ENCODE measurements around the gene CIAO1.
"Not testable (repeated sequence)": the region's sequence is repeated elsewhere in the genome, so short reads cannot be mapped to it uniquely, and the experiment has no call there.

The CIAO1 gene

DNA sequence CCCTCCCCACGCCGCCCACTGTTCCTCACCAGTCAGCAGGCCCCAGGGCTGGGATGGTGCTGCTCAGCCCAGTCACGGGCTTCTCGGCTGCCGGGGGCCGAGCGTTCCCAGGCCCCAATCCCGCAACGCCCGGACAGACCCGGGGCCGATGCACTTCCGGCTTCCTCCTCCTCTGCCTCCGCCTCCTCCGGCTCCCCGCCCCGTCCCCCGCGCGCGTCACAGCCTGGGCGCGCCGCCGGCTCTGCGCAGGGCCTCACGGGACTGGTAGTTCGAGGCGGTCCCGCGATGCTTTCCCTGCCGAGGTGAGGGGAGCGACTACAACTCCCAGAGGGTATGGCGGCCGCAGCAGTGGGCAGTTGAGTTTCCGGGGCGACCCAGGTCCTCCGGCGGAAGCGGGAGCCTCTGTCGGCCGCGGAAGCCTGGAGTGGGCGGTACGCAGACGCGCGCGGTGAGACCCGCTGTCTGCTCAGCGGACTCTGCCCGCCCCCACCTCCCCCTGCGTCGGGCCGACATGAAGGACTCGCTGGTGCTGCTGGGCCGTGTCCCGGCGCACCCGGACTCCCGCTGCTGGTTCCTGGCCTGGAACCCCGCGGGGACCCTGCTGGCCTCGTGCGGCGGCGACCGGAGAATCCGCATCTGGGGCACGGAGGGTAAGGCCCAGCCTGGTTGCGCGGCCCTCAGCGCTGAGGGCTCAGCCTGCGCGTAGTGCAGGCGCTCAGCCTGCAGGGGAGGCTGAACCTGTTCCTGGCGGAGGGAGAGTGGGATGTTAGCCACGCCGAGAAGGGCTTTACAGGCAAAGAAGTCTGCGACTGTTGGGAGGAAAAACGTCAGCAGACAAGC lies at the start of gene CIAO1, which contains the start of gene TMEM127:
Gene CIAO1 (plus strand): TSS at position 386 of the 840 bp plus-strand sequence. CDS start 126 bp downstream, at position 512.
Gene TMEM127 (minus strand): TSS at position 158 of the 840 bp plus-strand sequence. CDS start 616 bp downstream, outside the sequence.
- DNase-seq (ENCODE audit: low read depth) = peak; percentile 90

DNA sequence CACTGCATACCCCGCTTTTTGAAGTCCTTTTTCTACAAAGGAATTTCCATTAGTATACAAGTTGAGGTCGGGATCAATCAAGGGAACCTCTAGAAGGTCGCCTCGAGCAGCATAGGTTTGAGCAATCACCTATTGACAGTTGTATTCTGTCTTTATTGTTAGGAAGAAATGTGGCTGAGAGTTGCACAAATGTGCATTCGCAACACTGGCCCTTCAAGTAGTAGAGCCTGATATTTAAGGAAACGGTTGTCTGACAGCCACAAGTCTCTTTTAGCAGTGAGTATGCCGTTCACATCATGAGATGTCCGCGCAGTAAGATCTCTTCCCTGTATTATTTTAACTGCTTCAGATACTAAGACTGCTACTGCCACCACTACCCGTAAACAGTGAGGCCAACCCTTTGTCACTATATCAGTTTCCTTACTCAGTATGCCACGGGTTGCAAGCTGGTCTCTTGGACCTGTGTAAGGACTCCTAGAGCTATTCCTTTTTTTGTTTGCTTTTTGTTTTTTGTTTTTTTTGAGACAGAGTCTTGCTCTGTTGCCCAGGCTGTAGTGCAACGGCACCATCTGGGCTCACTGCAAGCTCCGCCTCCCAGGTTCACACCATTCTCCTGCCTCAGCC lies 47.4 kb upstream of the CIAO1 start:
- no peak for DNase-seq (ENCODE audit: low read depth)

DNA sequence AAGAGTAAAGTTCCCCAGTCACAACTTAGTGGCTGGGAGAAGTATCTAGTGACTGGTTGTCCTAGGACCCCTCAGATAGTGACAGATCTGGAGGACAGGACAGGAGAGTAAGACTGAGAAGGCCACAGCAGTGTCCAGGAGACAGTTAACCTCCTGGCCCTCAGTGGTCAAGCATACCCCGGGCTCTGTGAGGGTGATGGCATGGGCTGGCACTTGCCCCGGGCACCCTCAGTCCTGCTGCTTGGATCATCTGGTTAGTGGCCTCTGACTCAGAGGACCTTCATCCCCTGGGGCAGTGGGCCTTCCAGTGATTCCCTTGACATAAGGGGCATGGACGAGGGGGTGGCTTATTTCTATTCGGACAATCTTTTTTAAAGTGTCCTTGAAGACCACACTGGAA lies 46.1 kb upstream of the CIAO1 start:
- DNase-seq (ENCODE audit: low read depth) = not testable (repeated sequence)

DNA sequence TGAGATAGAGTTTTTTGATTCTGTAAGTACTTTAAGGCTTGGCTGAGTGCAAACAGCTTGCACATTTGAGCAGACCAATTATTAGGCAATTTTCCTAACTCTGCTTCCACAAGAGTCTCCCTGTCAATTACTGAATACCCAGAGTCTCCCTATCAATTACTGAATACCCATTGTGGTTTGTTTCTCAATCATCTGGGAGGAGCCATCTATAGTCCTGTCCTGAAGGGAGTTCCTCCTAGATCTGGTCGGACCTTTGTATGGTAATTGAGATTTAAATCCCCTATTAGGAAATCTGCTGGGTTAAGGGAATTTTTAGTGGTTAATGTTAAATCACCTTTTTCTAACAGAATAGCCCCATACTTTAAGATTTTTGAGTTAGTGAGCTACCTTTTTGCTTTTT lies 44.9 kb upstream of the CIAO1 start:
- DNase-seq (ENCODE audit: low read depth) = not testable (repeated sequence)

DNA sequence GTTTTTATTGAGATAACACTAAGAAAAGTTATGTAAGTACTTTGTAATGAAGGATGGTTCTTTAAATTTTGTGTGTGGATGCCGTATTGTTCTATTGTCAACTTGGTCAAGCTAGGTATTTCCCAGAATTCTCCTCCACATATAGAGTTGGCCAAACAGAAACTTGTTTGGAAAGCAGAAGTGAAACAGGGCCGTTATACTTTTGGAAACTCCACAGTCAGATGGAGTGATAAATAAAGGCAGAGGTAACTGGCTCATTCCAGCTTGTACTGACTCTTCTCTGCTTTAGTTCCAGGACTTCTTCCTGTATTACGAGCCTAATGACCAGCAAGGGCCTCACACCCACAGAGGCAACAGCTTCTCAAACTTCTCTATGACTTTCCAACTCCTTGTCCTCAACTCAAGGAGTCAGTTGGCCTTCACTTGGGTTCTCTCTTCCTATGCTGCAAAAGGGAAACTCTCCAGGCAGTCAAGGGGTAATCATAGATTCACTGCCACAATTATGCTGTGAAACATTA lies 41.0 kb upstream of the CIAO1 start:
- no peak for DNase-seq (ENCODE audit: low read depth)

DNA sequence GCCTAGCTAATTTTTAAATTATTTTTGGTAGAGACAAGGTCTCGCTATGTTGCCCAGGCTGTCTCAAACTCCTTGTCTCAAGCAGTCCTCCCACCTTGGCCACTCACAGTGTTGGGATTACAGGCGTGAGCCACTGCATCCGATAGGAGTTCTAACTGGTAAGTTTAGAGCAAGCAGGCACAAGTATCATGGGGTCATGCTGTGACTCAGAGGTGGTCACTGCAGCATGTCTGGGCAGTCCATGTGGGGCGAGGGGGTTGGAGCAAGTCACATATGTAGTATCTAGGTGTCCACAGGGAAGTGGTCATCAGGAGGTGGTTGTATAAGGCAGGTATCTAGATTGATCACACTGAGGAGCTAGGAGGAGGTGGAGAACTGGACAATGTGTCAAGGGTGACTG lies 34.7 kb upstream of the CIAO1 start:
- DNase-seq (ENCODE audit: low read depth) = no peak

DNA sequence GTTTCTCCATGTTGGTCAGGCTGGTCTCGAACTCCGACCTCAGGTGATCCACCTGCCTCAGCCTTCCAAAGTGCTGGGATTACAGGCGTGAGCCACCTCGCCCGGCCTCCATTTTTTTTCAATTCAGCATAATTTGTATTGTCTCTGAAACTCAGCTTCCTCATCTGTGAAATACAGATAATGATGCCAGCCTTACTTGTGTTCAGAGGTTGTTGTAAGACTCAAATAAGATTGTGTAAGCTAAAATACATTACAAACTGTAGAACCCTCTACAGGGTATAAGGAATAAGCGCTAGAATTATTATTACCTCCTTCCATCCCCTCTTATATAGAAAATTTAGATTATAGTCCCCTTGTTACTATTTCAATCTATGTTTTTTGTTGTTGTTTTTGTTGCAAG lies 32.6 kb upstream of the CIAO1 start:
- no peak for DNase-seq (ENCODE audit: low read depth)

DNA sequence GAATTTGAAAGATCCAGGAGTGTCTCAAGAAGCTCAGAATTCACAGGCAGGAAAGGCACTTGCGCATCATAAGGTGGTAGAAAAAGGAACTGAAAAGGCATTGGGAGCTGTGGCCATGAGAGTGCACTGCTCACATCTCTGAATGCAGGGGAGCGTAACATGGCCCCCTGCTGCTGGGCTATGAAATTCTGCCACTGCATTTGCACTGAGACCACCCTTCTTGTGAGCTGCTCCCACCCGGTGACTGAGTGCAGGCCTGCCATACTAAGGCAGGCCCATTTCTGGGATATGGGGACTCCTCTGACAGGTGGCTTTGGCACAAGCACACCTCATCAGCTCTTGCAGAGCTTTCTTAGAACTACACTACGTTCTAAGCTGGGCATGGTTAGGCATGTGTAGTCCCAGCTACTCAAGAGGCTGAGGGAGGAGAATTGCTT lies 32.1 kb upstream of the CIAO1 start:
- no peak for DNase-seq (ENCODE audit: low read depth)

DNA sequence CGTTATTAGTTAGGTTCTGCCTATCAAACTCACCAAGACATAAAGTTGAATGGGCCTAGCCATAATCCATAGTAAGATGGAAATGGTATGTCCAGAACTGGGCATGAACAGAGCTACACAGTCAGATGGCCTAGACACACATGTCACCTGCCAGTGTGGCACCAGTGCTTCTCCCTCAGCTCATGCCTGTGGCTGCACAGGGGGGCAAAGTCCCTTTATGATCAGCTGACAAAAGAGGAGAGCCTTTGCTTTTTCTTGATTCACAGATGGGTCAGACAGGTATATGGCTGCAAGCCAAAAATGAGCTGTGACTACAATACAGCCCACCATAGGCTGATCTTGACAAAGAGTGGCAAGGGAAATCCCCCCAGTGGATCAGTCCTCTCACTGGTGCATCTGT lies 29.1 kb upstream of the CIAO1 start:
- DNase-seq (ENCODE audit: low read depth) = no peak

DNA sequence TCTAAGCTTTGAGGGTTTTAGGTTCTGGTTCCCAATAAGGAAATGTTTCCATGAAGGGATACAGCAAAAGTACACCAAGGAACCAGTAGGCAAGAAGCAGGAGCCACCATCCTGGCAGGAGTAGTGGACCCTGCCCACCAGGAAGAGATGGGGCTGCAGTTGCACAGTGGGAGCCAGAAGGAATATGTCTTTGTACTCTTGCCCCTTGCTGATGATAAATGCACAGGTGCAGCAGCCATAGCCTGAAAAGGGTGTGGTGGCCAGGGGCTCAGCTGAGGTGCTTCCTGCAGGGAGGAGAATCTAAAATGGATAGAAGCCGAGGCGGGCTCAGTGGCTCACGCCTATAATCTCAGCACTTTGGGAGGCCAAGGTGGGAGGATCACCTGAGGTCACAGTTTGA lies 27.8 kb upstream of the CIAO1 start:
- no peak for DNase-seq (ENCODE audit: low read depth)

DNA sequence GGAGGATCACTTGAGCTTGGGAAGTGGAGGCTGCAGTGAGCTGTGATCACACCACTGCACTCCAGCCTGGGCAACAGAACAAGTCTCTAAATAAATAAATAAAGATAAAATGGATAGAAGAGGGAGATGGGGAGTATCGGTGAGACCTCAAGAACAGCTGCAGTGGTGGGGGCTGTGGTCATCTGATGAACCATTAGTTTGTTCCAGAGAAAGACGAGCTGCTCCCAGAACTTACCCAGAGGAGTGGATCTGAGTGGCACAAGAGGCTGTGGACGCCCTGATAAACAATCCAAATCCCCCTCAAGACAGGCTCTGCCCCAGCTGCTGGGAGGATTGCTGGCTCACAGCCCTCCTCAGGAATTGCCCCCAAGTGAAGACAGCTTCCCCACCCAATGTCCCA lies 26.9 kb upstream of the CIAO1 start:
- DNase-seq (ENCODE audit: low read depth) = no peak

DNA sequence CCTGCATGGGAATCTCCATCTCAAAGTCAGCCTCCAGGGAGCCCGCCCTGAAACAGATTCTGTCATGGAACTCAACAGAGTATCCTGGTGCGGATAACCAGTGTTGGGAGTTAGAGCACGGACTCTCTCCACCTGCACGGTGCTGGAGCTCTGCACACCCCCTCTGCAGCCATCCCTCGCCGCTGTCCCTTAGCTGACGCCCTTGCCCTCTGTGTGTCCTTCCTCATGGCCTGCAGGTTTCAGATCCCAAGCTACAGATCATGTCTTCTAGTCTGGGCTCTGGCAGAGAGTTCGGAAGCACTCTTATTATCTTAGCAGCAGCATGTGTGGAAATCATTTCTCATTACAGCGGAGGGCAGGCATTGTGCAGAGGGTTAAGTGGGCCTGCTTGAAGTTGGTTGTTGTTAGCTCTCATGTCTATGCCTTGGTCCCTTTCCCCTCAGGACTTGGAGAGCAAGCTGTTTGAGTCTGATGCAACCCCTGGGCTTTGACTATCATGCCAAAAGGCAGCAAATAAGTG lies 26.2 kb upstream of the CIAO1 start:
- DNase-seq (ENCODE audit: low read depth) = no peak

DNA sequence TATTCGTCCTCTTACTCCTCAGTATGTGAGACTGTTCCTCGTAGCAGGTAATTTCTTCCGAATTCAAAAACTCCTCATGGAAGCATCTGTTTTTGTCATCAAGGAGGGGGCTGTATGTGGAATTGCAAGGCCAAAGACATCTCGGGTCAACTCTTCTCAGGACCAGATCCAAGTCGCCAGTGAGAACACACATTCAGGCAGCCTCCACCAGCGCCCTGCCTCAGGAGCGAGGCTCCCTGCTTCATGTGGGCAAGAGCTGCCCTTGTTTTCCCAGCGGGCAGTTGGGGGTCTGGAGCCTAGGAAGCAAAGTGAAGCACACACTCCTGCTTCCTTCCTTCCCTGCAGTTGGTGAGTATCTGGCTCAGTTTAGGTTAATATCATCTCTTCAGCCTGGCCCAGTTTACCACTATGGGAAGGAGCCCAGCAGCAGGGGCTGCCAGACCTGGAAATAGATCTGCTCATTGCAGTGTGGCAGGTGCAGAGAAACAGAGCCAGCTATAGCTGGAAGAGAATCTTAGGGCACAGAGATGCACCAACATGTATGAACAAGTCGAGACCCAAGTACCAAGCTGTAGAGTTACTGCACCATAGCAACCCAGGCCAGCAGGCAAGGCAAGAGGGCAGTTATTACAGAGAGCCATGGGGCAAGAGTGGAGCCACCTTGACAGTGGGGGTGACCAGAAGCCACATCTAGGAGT lies 25.5 kb upstream of the CIAO1 start:
- DNase-seq (ENCODE audit: low read depth) = no peak

DNA sequence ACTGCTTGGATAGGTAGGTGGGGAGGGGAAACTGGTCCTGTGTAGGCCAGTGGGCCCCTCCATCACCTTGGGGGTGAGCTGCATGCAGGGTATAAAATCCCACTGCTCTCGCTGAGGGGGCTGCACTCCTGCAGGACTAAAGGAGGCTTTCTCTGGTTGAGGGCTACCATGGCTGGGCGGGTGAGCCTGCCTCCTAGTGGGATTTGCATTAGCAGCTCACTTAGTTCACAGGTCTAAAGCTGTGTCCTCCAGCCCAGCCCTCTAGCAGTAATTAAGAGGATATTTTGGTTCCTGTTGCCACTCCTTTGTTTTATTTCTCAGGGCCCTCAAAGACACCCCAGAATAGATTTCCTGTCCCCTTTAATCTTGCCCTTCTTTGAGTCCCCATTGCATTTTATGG lies 24.8 kb upstream of the CIAO1 start:
- no peak for DNase-seq (ENCODE audit: low read depth)

DNA sequence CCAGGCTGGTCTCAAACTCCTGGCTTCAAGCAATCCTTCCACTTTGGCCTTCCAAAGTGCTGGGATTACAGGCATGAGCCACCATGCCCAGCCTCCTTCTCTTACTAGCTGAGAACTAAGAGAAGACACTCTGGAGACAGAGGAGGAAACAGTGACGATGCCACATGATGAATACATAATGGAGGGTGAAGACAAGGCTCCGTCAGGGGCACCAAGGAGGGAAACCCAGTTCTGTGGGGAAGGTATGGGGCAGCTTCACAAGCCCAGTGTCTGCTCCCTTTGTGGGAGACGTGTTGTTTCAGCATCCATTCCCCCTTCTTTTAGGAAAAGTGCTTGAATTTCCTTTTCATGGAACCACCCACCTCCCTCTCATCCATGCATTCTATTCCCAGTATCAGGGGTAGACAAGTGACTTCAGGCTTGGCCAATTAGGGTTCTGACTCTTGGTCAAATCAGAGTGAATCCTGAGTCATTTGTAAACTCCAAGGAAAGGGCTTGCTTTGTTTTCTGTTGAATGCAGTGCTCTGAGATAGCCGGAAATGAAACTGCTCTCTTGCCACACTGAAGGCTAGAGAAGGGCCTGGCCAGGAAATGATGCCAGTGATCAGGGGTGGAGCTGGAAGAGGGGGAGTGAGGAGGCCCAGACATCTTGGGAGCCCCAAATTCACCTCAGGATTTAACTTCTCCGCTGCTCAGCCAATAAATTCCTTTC lies 24.0 kb upstream of the CIAO1 start:
- no peak for DNase-seq (ENCODE audit: low read depth)

DNA sequence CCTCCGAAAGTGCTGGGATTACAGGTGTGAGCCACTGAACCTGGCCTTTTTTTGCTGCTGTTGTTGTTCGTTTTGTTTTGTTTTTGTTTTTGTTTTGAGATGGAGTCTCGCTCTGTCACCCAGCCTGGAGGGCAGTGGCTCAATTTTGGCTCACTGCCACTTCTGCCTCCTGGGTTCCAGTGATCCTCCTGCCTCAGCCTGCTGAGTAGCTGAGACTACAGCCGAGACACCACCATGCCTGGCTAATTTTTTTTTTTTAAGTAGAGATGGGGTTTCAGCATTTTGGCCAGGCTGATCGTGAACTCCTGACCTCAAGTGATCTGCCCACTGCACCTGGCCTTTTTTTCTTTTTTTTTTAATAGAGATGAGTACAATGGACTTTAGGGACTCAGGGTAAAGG lies 22.2 kb upstream of the CIAO1 start:
- no peak for DNase-seq (ENCODE audit: low read depth)

DNA sequence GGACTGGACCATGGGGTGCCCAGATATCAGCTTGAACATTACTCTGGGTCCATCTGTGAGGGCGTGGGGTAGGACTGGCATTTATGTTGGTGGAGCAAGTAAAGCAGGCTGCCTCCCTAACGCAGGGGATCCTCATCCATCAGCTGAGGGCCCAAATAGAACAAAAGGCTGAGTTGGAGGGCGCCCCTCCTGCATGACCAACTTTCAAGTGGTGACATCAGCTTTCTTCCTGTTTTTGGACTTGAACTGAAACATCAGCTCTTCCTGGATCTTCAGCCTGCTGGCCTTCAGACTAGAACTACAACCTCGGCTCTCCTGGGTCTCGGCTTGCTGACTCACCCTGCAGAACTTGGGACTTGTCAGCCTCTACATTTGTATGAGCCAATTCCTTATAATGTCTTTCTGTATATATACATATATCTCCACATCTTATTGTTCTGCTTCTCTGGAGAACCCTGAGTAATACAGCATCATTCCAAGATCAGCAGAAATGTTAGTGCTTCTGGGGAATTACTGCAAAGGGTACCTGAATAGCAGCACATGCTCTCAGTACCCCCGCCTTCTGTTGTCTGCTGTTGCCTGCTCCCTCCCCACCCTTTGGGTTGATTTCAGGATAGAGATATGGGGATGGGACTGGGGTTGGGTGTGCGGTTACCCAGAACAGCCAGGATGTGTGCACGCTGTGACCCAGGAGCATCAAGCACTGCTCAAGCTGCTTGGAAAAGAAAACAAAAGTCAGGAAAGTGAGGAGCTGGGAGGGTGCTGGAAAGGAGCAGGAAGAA lies 20.2 kb upstream of the CIAO1 start:
- no peak for DNase-seq (ENCODE audit: low read depth)

DNA sequence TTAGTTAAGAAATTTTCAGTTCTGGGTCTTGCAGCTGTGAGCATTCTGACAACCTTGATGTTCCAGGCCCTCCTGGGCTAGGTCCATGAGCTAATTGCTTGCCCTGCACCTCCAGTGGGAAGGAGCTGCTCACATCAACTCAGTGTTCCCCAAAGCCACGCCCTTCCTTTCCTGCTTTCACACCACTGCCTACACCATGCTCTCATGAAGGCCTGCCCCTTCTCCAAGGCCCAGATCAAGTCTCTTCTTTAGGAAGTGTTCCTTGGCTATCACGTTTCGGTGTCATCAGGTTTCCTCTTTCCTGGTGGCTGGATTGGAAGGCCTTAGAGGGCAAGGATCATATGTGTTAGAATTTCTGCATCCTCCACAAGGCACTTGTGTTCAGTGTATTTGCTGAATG lies 19.0 kb upstream of the CIAO1 start:
- DNase-seq (ENCODE audit: low read depth) = no peak

DNA sequence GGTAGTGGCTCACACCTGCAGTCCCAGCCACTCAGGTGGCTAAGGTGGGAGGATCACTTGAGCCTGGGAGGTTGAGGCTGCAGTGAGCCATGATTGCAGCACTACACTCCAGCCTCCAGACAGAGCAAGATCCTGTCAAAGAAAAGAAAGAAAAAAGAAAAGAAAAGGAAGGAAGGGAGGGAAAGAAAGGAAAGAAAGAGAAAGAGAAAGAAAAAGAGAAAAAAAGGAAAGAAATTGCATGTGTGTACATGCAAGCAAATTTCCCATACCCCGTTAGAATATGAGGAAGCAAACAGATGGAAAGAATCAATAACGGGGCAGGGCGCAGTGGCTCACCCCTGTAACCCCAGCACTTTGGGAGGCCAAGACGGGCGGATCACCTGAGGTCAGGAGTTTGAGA lies 18.1 kb upstream of the CIAO1 start:
- DNase-seq (ENCODE audit: low read depth) = no peak

DNA sequence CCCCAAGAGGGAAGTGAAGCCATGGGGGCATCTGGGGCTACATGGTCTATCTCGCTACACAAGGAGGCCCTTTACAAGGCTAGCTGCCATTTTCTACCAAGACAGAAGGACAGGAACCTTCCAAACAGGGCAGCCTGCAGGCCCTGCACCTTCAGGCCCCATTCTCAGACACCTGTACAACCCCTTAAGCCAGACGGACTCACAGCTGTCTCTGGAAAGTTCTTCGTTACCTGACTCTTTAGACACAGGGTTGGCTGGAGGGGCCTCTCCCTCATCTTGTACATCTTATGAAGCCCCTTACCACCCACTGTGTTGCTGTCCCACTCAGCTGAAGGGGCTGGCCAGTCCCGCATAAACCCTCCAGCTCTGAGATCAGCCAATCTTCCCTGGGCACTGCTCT lies 17.4 kb upstream of the CIAO1 start:
- DNase-seq (ENCODE audit: low read depth) = no peak

DNA sequence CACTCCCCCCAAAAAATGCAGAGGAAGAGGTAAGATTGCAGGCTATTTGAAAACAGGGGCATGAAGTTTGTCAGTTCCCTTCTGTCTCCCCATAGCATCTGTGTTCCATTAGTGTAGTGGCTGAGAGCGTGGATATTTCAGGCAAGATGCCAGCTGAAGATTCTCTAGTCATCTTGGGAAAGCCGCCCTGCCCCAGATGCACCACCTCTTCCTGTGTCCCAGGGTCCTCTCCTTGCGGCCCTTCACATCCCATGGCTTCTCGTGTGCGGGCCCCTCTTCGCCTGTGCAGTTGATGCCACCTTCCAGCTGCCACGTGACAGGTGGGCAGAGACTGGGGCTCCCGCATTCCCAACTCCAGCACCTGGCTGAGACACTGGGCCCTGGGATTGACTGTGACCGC lies 16.4 kb upstream of the CIAO1 start:
- DNase-seq (ENCODE audit: low read depth) = no peak
